ENCODE data around the gene EFCAB11. TPM values are rescaled to one million over a fixed set of nuclear protein-coding genes. Genes with fewer than 3 reads are reported as not detected.

Gene EFCAB11
- polyA plus RNA-seq, 1 donor (not counting 4 experiments of a cell fraction or from before 2014, with no cell fraction given) = 12.9 TPM

- dilution Hi-C loops (cut with MboI; ENCODE audit: extremely low pct_ligation_motif_present, low sequenced_read_pairs) = no loop called here
- no peaks in the 10 kb centered on the region for H3K9me1 ChIP-seq (ENCODE audit: control insufficient read depth, extremely low read depth, insufficient read depth, low read length)
- no peak overlapping the region for H3K4me3 ChIP-seq (ENCODE audit: control insufficient read depth in 2 of 3, extremely low read depth in 1 of 3, insufficient read depth in 2 of 3, low read depth in 1 of 3, low read length in 3 of 3)
- DNase-seq (ENCODE audit: low read depth, low spot score) (no peak), FAIRE-seq (no peak)
- no peaks in the 10 kb centered on the region for H3K79me2 ChIP-seq (ENCODE audit: control insufficient read depth, insufficient read depth, low read length)
- no peak overlapping the region for H3K9ac ChIP-seq (ENCODE audit: control insufficient read depth, extremely low read depth, insufficient read depth, low read length)
- no peak for TF ChIP-seq CTCF (optimal IDR thresholded peaks at IDR 0.05 in 1 of 3, IDR thresholded peaks at IDR 0.05 in 1 of 3, conservative IDR thresholded peaks at IDR 0.05 in 1 of 3; ENCODE audit: extremely low read depth in 1 of 3, insufficient read depth in 2 of 3, low read length in 3 of 3)
- no peak for TF ChIP-seq EZH2 (IDR thresholded peaks at IDR 0.05; ENCODE audit: low read length)
- H3K27me3 ChIP-seq (ENCODE audit: control insufficient read depth, extremely low read depth, insufficient read depth, low read length) = no peaks in the 10 kb centered on the region
- no peaks in the 10 kb centered on the region for H4K20me1 ChIP-seq (ENCODE audit: control insufficient read depth, extremely low read depth, insufficient read depth, low read length)
- H3K4me2 ChIP-seq (ENCODE audit: control insufficient read depth, extremely low read depth, insufficient read depth, low read depth, low read length) = no peak overlapping the region
- H3K36me3 ChIP-seq (ENCODE audit: control insufficient read depth in 2 of 2, extremely low read depth in 1 of 2, insufficient read depth in 2 of 2, low read length in 2 of 2) = no peaks in the 10 kb centered on the region
- H2AFZ ChIP-seq (ENCODE audit: control insufficient read depth, low read length) = no peak overlapping the region
- H3K9me3 ChIP-seq (ENCODE audit: control insufficient read depth, low read depth, low read length) = no peaks in the 10 kb centered on the region
- no peak overlapping the region for H3K27ac ChIP-seq (ENCODE audit: control insufficient read depth, insufficient read depth, low read length)
- no peaks in the 10 kb centered on the region for H3K4me1 ChIP-seq (ENCODE audit: control insufficient read depth, extremely low read depth, insufficient read depth, low read length)
Observed at GRCh38 chr14:89903340-89903952, 51.1 kb downstream of the EFCAB11 start.

- Histone ChIP-seq H3K9me3 (ENCODE audit: control insufficient read depth, low read depth, low read length) (no peaks in the 10 kb centered on the region), H2AFZ (ENCODE audit: control insufficient read depth, low read length) (no peak overlapping the region), H3K27me3 (ENCODE audit: control insufficient read depth, extremely low read depth, insufficient read depth, low read length) (no peaks in the 10 kb centered on the region), H4K20me1 (ENCODE audit: control insufficient read depth, extremely low read depth, insufficient read depth, low read length) (no peaks in the 10 kb centered on the region), H3K79me2 (ENCODE audit: control insufficient read depth, insufficient read depth, low read length) (no peaks in the 10 kb centered on the region), H3K27ac (ENCODE audit: control insufficient read depth, insufficient read depth, low read length) (no peak overlapping the region), H3K4me2 (ENCODE audit: control insufficient read depth, extremely low read depth, insufficient read depth, low read depth, low read length) (no peak overlapping the region), H3K9ac (ENCODE audit: control insufficient read depth, extremely low read depth, insufficient read depth, low read length) (no peak overlapping the region), H3K9me1 (ENCODE audit: control insufficient read depth, extremely low read depth, insufficient read depth, low read length) (no peaks in the 10 kb centered on the region), H3K36me3 (ENCODE audit: control insufficient read depth in 2 of 2, extremely low read depth in 1 of 2, insufficient read depth in 2 of 2, low read length in 2 of 2) (no peaks in the 10 kb centered on the region), H3K4me1 (ENCODE audit: control insufficient read depth, extremely low read depth, insufficient read depth, low read length) (no peaks in the 10 kb centered on the region), H3K4me3 (ENCODE audit: control insufficient read depth in 2 of 3, extremely low read depth in 1 of 3, insufficient read depth in 2 of 3, low read depth in 1 of 3, low read length in 3 of 3) (no peak overlapping the region)
- DNase-seq (ENCODE audit: low read depth, low spot score) (no peak), FAIRE-seq (no peak)
- dilution Hi-C loops (cut with MboI; ENCODE audit: extremely low pct_ligation_motif_present, low sequenced_read_pairs) = no loop called here
- TF ChIP-seq EZH2 (IDR thresholded peaks at IDR 0.05; ENCODE audit: low read length) (no peak), CTCF (optimal IDR thresholded peaks at IDR 0.05 in 1 of 3, IDR thresholded peaks at IDR 0.05 in 1 of 3, conservative IDR thresholded peaks at IDR 0.05 in 1 of 3; ENCODE audit: extremely low read depth in 1 of 3, insufficient read depth in 2 of 3, low read length in 3 of 3) (no peak)
Observed at GRCh38 chr14:89902881-89903280, 51.6 kb downstream of the EFCAB11 start.
